Naive thymus-derived CD4-positive, alpha-beta T cell (primary cell): ENCODE results near the gene VWA5B1. TPM values are rescaled to one million over a fixed set of nuclear protein-coding genes. Genes with fewer than 3 reads are reported as not detected.

ENCODE experiments used
- ATAC-seq: fragments of 150-1000 bp; cut with Tn5 transposase; 2 replicates; pipeline ENCODE4 v1.10.0; 2021; ENCODE audit warnings: mild to moderate bottlenecking, moderate library complexity
- CTCF ChIA-PET: fragments of 350-600 bp; sonication (Branson Sonifier 250); formaldehyde crosslinking; loops from one replicate; lab custom pipeline; 2021; ENCODE audit warnings: antibody characterized with exemption; lab: Charles Lee
- POLR2A ChIA-PET: fragments of 350-600 bp; sonication (Branson Sonifier 250); formaldehyde crosslinking; loops from one replicate; lab custom pipeline; 2021; ENCODE audit warnings: antibody characterized with exemption, inconsistent platforms; lab: Charles Lee
- DNase-seq, 9 donors: peaks; one replicate each; pipeline versions ENCODE4 v3.0.0 to v3.0.0-alpha.2; 2020 to 2022; ENCODE audit warnings: mixed read lengths in 1 of 9
- H3K27ac ChIP-seq: one replicate; pipeline ENCODE4 v1.7.0; 2013; ENCODE audit warnings: mild to moderate bottlenecking, low read depth, low read length, moderate library complexity
- H3K27me3 ChIP-seq, 2 donors: one replicate each; pipeline ENCODE4 v1.7.0; 2013; ENCODE audit warnings: low read length in 2 of 2, mild to moderate bottlenecking in 2 of 2, moderate library complexity in 2 of 2; ENCODE audit not compliant: control insufficient read depth in 2 of 2, insufficient read depth in 2 of 2
- H3K36me3 ChIP-seq, 3 experiments: 1 replicate in 2 of 3; 2 replicates in 1 of 3; pipeline ENCODE4 v1.7.0; 2013; ENCODE audit warnings: low read length in 3 of 3, mild to moderate bottlenecking in 3 of 3, moderate library complexity in 1 of 3; ENCODE audit not compliant: insufficient read depth in 3 of 3, control insufficient read depth in 2 of 3
- H3K4me1 ChIP-seq, 2 donors: one replicate each; pipeline ENCODE4 v1.7.0; 2013; ENCODE audit warnings: low read length in 2 of 2, mild to moderate bottlenecking in 2 of 2, moderate library complexity in 1 of 2; ENCODE audit not compliant: control insufficient read depth in 2 of 2, insufficient read depth in 2 of 2
- H3K4me3 ChIP-seq: 2 replicates; pipeline ENCODE4 v1.7.0; 2013; ENCODE audit warnings: mild to moderate bottlenecking, low read length
- H3K9me3 ChIP-seq, 3 experiments: 1 replicate in 2 of 3; 2 replicates in 1 of 3; pipeline ENCODE4 v1.7.0; 2013; ENCODE audit warnings: low read length in 3 of 3; ENCODE audit not compliant: control insufficient read depth in 2 of 3
- H3K27ac Mint-ChIP-seq, 9 donors: one replicate each; pipeline ENCODE4 v1.8.0; 2020 to 2022; ENCODE audit warnings: mixed read lengths in 9 of 9, mild to moderate bottlenecking in 8 of 9, moderate library complexity in 5 of 9, inconsistent platforms in 2 of 9
- H3K27me3 Mint-ChIP-seq, 5 donors: one replicate each; pipeline ENCODE4 v1.8.0; 2021 to 2022; ENCODE audit warnings: mixed read lengths in 5 of 5, mild to moderate bottlenecking in 1 of 5
- H3K36me3 Mint-ChIP-seq, 5 donors: one replicate each; pipeline ENCODE4 v1.8.0; 2020 to 2022; ENCODE audit warnings: mixed read lengths in 5 of 5, mild to moderate bottlenecking in 3 of 5, inconsistent platforms in 1 of 5
- H3K4me1 Mint-ChIP-seq, 7 donors: one replicate each; pipeline ENCODE4 v1.8.0; 2020 to 2022; ENCODE audit warnings: mixed read lengths in 7 of 7, mild to moderate bottlenecking in 3 of 7, inconsistent platforms in 1 of 7
- H3K4me3 Mint-ChIP-seq, 10 donors: one replicate each; pipeline ENCODE4 v1.8.0; 2020 to 2022; ENCODE audit warnings: mild to moderate bottlenecking in 10 of 10, mixed read lengths in 10 of 10, moderate library complexity in 6 of 10, inconsistent platforms in 2 of 10
- H3K9me3 Mint-ChIP-seq, 11 donors: one replicate each; pipeline ENCODE4 v1.8.0; 2020 to 2022; ENCODE audit warnings: mixed read lengths in 11 of 11, mild to moderate bottlenecking in 4 of 11, inconsistent platforms in 1 of 11, moderate library complexity in 1 of 11
- intact Hi-C, 2 donors: fragments of 100-400 bp; cut with micrococcal nuclease; formaldehyde crosslinking; loops; one replicate each; pipeline ENCODE4 v1.15.1; 2023
- polyA plus RNA-seq, 2 donors: library from polyadenylated mRNA; unstranded; fragments of 300-500 nt; fragmentation: Illumina TruSeq; gene quantifications; one replicate each; pipeline ENCODE4 v1.2.3, GENCODE V29; 2021
- total RNA-seq, 6 experiments: library from RNA in 5 of 6; stranded (reverse) in 5 of 6; gene quantifications; 1 replicate in 5 of 6; 2 replicates in 1 of 6; pipeline ENCODE4 v1.2.3 and lab custom pipeline; 2021 to 2026

Gene VWA5B1
- total and polyA plus RNA-seq, 7 experiments from 2014 or later = 0.05 to 0.46 (median 0.08) TPM; not detected in 2

DNA sequence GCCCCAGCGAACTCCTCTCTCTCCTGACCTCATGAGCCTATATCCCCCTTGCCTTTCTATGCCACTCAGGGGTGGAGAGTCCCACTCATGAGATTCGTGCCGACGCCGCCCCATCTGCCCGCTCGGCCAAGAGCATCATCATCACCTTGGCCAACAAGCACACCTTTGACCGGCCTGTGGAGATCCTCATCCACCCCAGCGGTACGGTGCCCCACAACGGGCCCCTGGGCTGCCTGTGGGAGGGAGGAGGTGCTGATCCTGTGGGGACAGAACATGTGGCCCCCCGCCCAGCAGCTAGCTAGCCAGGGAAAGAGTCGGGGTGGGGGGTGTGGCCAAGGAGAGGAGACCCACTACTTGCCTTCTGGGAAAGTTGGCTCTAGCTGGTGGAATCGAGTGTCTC is 27.8 kb downstream of the VWA5B1 start:
- Histone ChIP-seq H3K27me3 (no peaks in the 10 kb centered on the region), H3K4me3 (no peak overlapping the region), H3K36me3 (no peaks in the 10 kb centered on the region), H3K9me3 (no peaks in the 10 kb centered on the region), H3K4me1 (peaks cover 0 to 13% of the 10 kb centered on the region in 2 donors), H3K27ac (no peak overlapping the region)
- H3K27me3 Mint-ChIP-seq = peaks cover 0 to 19% (median 0%) of the 10 kb centered on the region in 5 donors
- H3K4me3 Mint-ChIP-seq = no peak overlapping the region
- intact Hi-C loops = no loop called here
- peaks cover 0 to 1% (median 0%) of the 10 kb centered on the region in 11 donors for H3K9me3 Mint-ChIP-seq
- no peak overlapping the region for H3K27ac Mint-ChIP-seq
- DNase-seq (no peak), ATAC-seq (no peak)
- ChIA-PET POLR2A (no interaction called here), CTCF (no interaction called here)
- H3K4me1 Mint-ChIP-seq = peaks cover 17 to 32% (median 28%) of the 10 kb centered on the region in 7 donors
- peaks cover 0 to 5% (median 0%) of the 10 kb centered on the region in 5 donors for H3K36me3 Mint-ChIP-seq

DNA sequence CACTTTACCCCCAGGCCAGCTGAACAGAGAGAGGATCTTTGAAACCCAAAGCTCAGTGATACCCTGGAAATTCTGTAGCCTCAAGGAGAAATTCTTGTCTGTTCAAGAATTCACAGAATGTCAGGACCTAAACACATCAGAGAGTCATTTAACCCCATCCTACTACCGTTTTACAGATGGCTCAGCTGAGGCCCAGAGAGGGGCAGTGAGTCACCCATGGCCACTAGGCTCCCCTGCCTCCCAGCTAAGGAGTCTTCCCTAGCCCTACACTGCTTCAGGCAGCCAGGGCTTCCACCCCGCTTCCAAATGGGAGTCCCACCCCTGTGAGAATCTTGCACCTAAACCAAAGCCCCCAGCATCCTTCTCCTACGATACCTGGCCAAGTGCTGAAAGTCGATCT is 28.3 kb downstream of the VWA5B1 start:
- Mint-ChIP-seq H3K27me3 (peaks cover 0 to 15% (median 0%) of the 10 kb centered on the region in 5 donors), H3K36me3 (peaks cover 0 to 5% (median 0%) of the 10 kb centered on the region in 5 donors), H3K27ac (peak overlapping the region in 1 of 9 donors; percentile 63), H3K9me3 (peaks cover 0 to 1% (median 0%) of the 10 kb centered on the region in 11 donors), H3K4me1 (peaks cover 17 to 33% (median 28%) of the 10 kb centered on the region in 7 donors), H3K4me3 (no peak overlapping the region)
- H3K4me1 ChIP-seq = peaks cover 0 to 16% of the 10 kb centered on the region in 2 donors
- no peaks in the 10 kb centered on the region for H3K36me3 ChIP-seq
- intact Hi-C loops = no loop called here
- H3K27ac ChIP-seq = no peak overlapping the region
- H3K27me3 ChIP-seq = no peaks in the 10 kb centered on the region
- ChIA-PET POLR2A (no interaction called here), CTCF (no interaction called here)
- ATAC-seq (no peak), DNase-seq (no peak)
- H3K9me3 ChIP-seq = no peaks in the 10 kb centered on the region
- H3K4me3 ChIP-seq = no peak overlapping the region

DNA sequence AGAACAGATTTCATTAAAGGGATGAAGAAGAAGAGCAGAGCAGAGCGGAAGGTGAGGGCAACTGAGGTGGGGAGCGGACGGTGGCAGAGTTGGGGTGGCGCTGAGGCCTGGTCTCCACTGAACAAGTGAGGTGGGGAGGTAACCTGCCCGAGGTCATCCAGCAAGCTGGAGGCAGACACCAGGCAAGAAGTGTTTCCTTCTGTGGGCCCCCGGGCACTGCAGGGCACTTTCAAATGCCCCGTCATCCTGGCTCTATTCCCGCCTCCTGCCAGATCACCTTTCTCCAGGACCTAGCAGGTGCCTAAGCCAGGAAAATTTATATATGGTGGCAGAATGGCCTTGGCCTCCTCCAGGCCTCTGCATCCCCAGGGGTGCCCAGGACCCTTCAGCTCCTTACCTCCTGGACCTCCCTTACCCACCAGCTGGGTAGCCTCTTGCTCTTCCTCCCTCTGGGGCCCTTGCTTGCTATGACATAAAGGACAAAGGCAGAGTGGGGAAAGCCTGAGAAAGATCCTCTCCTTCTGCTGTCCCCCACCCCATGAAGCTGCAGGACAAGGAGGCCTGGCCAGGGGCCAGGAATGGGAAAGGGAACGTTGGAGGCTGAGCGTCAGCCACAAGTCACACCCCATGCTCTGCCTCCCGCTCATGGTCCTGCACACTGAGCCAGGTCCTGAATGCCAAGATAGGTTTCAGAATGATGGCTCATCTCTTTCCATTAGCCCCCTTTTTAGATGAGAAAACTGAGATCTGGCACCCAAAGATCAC is 29.0 kb downstream of the VWA5B1 start:
- H3K27ac ChIP-seq = no peak overlapping the region
- H3K9me3 Mint-ChIP-seq = peaks cover 0 to 1% (median 0%) of the 10 kb centered on the region in 11 donors
- peaks cover 0 to 5% (median 0%) of the 10 kb centered on the region in 5 donors for H3K36me3 Mint-ChIP-seq
- H3K4me1 ChIP-seq = peaks cover 0 to 16% of the 10 kb centered on the region in 2 donors
- intact Hi-C loops = no loop called here
- CTCF ChIA-PET = no interaction called here
- H3K27me3 ChIP-seq = no peaks in the 10 kb centered on the region
- H3K4me3 Mint-ChIP-seq = peak overlapping the region in 1 of 10 donors; percentile 58
- POLR2A ChIA-PET = no interaction called here
- no peaks in the 10 kb centered on the region for H3K36me3 ChIP-seq
- peak overlapping the region in 1 of 9 donors; percentile 63 for H3K27ac Mint-ChIP-seq
- no peak for ATAC-seq
- H3K27me3 Mint-ChIP-seq = peaks cover 0 to 15% (median 0%) of the 10 kb centered on the region in 5 donors
- no peaks in the 10 kb centered on the region for H3K9me3 ChIP-seq
- DNase-seq = no peak
- peaks cover 17 to 33% (median 28%) of the 10 kb centered on the region in 7 donors for H3K4me1 Mint-ChIP-seq
- no peak overlapping the region for H3K4me3 ChIP-seq

DNA sequence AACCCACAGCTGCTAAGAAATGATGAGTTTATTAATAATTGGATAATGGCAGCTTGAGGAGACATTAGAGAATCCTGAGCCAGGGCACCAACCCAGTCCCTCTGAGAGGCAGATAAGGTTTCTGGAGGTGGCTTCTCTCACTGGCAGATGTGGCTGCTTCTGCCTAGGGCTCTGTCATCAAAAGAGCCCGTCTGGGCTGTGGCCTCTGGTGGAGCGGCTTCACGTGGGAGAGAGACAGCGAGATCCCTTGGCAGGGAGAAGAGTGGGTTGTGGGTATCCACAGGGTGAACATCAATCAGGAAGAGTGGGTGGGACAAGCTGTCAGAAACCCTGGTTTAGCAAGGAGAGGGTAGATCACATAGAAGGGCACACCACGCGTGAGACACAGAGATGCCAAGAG is 30.0 kb downstream of the VWA5B1 start:
- peak overlapping the region in 9 of 10 donors; percentile 40 to 86 (median 78) for H3K4me3 Mint-ChIP-seq
- H3K9me3 Mint-ChIP-seq = no peaks in the 10 kb centered on the region
- intact Hi-C loops = no loop called here

DNA sequence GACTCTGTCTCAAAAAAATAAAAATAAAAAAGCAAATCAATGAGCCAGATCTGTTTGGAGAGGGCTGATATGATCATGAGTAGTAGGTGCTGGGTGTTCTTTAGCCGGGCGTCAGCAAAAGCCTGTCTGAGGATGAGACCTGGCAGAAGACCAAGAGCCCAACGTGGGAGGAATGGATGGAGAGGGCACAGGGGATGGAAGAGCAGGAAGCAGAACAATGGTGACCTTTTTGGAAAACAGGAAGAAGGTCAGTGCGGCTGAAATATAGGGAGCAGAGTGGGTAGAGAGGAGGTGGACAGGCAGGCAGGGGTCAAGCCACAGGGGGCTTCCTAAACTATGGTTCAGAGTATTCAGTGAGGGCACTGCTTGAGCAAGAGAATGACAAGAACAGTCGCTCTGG is 30.9 kb downstream of the VWA5B1 start:
- Histone ChIP-seq H3K9me3 (no peaks in the 10 kb centered on the region), H3K27ac (peak overlapping the region; percentile 61), H3K27me3 (no peaks in the 10 kb centered on the region), H3K4me3 (peak overlapping the region; percentile 57), H3K4me1 (peaks cover 0 to 16% of the 10 kb centered on the region in 2 donors), H3K36me3 (no peaks in the 10 kb centered on the region)
- intact Hi-C loops = no loop called here
- H3K27ac Mint-ChIP-seq = peak overlapping the region; percentile 46 to 94 (median 84)
- DNase-seq (no peak), ATAC-seq (no peak)
- H3K36me3 Mint-ChIP-seq = no peaks in the 10 kb centered on the region
- peak overlapping the region; percentile 21 to 86 (median 77) for H3K4me3 Mint-ChIP-seq
- no peaks in the 10 kb centered on the region for H3K9me3 Mint-ChIP-seq
- peaks cover 0 to 15% (median 0%) of the 10 kb centered on the region in 5 donors for H3K27me3 Mint-ChIP-seq
- H3K4me1 Mint-ChIP-seq = peaks cover 17 to 33% (median 28%) of the 10 kb centered on the region in 7 donors
- ChIA-PET CTCF (interaction anchor here (0.6 kb wide), 1 partner anchor 102 kb away, joined by 5 read pairs; no protein-coding TSS in a partner anchor), POLR2A (no interaction called here)

More for the DNA sequence above, 30.0 kb downstream of the VWA5B1 start:
- Histone ChIP-seq H3K4me1 (peaks cover 0 to 16% of the 10 kb centered on the region in 2 donors), H3K27ac (no peak overlapping the region), H3K27me3 (no peaks in the 10 kb centered on the region), H3K36me3 (no peaks in the 10 kb centered on the region), H3K4me3 (no peak overlapping the region), H3K9me3 (no peaks in the 10 kb centered on the region)
- Mint-ChIP-seq H3K27me3 (peaks cover 0 to 15% (median 0%) of the 10 kb centered on the region in 5 donors), H3K36me3 (no peaks in the 10 kb centered on the region), H3K27ac (peak overlapping the region in 8 of 9 donors; percentile 73 to 94 (median 82)), H3K4me1 (peaks cover 17 to 33% (median 28%) of the 10 kb centered on the region in 7 donors)
- CTCF ChIA-PET = interaction anchor here (0.6 kb wide), 1 partner anchor 101 kb away, joined by 5 read pairs; no protein-coding TSS in a partner anchor
- ATAC-seq (no peak), DNase-seq (no peak)
- POLR2A ChIA-PET = no interaction called here

DNA sequence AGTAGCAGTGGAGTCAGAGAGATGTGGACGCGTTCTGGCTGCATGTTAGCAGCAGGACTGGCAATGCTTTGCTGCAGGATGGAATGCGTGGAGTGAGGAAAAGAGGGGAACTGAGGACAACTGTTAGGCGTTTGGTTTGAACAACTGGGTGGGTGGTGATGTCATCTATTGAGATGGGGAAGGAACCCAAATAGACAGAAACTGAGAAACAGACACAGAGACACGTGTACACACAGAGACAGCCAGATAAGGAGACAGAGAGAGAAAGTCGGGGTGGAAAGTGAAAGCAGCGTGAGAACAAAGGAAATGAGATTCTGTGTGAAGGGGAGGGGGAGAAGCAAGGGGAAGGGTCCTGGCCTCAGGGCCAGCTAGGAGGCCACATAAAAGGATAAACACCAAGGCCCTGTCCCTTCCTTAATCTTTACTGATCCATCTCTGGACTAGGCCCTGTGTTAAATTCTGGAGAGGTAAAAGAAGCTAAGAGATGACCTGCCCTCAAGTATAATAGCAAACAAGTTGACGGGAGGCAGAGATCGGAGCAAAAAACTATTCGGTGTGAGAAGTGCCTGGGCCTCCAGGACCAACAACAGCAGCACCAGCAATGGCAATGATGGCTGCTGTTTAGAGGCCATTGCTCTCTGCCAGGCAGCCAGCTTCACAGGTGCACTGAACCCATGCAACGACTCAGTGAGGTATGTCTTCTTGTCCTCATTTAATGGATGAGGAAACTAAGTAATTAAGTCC is 31.6 kb downstream of the VWA5B1 start:
- Histone ChIP-seq H3K27ac (peak overlapping the region; percentile 61), H3K9me3 (no peaks in the 10 kb centered on the region), H3K4me3 (peak overlapping the region; percentile 57), H3K4me1 (peaks cover 0 to 16% of the 10 kb centered on the region in 2 donors), H3K27me3 (no peaks in the 10 kb centered on the region), H3K36me3 (no peaks in the 10 kb centered on the region)
- peaks cover 17 to 33% (median 28%) of the 10 kb centered on the region in 7 donors for H3K4me1 Mint-ChIP-seq
- DNase-seq (peak in 5 of 9 donors; percentile 6 to 32 (median 20)), ATAC-seq (peak; percentile 36)
- no peaks in the 10 kb centered on the region for H3K36me3 Mint-ChIP-seq
- CTCF ChIA-PET = no interaction called here
- no peaks in the 10 kb centered on the region for H3K9me3 Mint-ChIP-seq
- peaks cover 2 to 20% (median 4%) of the 10 kb centered on the region in 5 donors for H3K27me3 Mint-ChIP-seq
- POLR2A ChIA-PET = no interaction called here
- H3K27ac Mint-ChIP-seq = peak overlapping the region; percentile 46 to 94 (median 84)
- intact Hi-C loops = loop anchor here in 1 of 2 donors (2.0 kb wide), 1 partner anchor 73 kb away; no protein-coding TSS in a partner anchor
- H3K4me3 Mint-ChIP-seq = peak overlapping the region; percentile 21 to 86 (median 77)
